Skin of body (tissue), 2 donors: ENCODE data around the gene KCTD21. TPM values are rescaled to one million over a fixed set of nuclear protein-coding genes. Genes with fewer than 3 reads are reported as not detected.
"Not testable (repeated sequence)": the region's sequence is repeated elsewhere in the genome, so short reads cannot be mapped to it uniquely, and the experiment has no call there.

Source experiments
- DNase-seq: peaks from one replicate; lab custom pipeline; 2025; lab: John Stamatoyannopoulos, UW
- total RNA-seq: library from RNA; depleted of rRNA; stranded (reverse); fragments of >200 nt; gene quantifications from one replicate; pipeline ENCODE4 v1.2.3, GENCODE V29; 2014

Gene KCTD21, protein sequence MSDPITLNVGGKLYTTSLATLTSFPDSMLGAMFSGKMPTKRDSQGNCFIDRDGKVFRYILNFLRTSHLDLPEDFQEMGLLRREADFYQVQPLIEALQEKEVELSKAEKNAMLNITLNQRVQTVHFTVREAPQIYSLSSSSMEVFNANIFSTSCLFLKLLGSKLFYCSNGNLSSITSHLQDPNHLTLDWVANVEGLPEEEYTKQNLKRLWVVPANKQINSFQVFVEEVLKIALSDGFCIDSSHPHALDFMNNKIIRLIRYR
- 3.1 TPM for total RNA-seq

- DNase-seq: peak; percentile 94
Measured at GRCh38 chr11:78188286-78189173, at the start of gene KCTD21, which contains the start of gene USP35. TSS of gene KCTD21 (minus strand) at chr11:78188626. CDS start at chr11:78174554, 14,072 bp downstream. TSS of gene USP35 (plus strand) at chr11:78188919. CDS start at chr11:78196246, 7,327 bp downstream.

DNA sequence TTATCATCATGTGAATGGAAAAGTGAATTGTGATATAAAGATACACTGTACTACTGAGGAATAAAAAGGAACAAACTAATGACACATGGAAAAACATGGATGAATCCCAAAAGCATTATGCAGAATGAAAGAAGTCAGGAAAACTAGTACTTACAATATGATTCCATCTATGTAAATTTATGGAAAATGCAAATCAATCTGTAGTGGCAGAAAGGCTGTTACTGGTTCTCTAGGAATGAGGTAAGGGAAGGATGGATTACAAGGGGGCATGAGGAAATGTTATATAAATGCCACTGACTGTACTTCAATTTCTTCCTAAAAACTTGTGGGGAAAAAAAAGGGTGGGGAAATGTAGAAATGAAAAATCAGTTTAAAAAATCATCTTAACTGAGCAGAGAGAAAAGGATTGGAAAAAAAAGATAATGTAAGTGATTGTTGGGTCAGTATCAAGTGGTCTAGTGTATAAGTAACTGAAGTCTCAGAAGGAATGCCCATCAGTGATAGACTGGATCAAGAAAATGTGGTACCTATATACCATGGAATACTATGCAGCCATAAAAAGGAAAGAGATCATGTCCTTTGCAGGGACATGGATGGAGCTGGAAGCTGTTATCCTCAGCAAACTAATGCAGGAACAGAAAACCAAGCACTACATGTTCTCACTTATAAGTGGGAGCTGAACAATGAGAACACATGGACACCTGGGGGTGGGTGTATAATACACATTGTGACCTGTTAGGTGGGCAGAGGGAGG lies 49.0 kb upstream of the KCTD21 start:
- no peak for DNase-seq

DNA sequence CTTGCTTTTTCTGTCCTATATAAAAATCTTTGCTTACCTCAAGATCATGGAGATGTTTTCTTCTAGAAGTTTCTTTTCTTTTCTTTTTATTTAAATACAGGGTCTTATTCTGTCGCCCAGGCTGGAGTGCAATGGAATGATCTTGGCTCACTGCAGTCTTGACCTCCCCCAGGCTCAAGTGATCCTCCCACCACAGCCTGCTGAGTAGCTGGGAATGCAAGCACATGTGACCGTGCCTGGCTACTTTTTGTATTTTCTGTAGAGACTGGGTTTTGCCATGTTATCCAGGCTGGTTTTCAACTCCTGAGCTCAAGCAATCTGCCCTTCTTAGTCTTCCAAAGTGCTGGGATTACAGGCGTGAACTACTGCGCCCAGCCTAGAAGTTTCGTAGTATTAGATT lies 45.6 kb upstream of the KCTD21 start:
- no peak for DNase-seq

DNA sequence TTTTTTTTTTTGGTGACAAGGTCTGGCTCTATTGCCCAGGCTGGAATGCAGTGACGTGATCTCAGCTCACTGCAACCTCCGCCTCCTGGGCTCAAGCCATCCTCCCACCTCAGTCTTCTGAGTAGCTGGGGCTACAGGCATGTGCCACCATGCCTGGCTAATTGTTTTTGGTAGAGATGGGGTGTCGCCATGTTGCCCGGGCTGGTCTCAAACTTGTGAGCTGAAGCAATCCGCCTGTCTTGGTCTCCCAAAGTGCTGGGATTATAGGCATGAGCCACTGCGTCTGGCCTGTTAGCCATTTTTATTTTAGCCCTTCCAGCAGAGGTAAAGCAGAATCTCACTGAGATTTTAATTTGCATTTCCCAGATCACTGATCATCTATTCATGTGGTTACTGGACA lies 44.6 kb upstream of the KCTD21 start:
- DNase-seq: not testable (repeated sequence)

- no peak for DNase-seq
Measured at GRCh38 chr11:78231962-78232501, 43.6 kb upstream of the KCTD21 start.

- no peak for DNase-seq
Measured at GRCh38 chr11:78230161-78230877, 41.9 kb upstream of the KCTD21 start.

- no peak for DNase-seq
Measured at GRCh38 chr11:78229106-78229505, 40.7 kb upstream of the KCTD21 start.

GRCh38 chr11:78228467-78228866 lies 40.0 kb upstream of the KCTD21 start:
- peak; percentile 27 for DNase-seq

GRCh38 chr11:78227921-78228320 lies 39.5 kb upstream of the KCTD21 start:
- no peak for DNase-seq

DNA sequence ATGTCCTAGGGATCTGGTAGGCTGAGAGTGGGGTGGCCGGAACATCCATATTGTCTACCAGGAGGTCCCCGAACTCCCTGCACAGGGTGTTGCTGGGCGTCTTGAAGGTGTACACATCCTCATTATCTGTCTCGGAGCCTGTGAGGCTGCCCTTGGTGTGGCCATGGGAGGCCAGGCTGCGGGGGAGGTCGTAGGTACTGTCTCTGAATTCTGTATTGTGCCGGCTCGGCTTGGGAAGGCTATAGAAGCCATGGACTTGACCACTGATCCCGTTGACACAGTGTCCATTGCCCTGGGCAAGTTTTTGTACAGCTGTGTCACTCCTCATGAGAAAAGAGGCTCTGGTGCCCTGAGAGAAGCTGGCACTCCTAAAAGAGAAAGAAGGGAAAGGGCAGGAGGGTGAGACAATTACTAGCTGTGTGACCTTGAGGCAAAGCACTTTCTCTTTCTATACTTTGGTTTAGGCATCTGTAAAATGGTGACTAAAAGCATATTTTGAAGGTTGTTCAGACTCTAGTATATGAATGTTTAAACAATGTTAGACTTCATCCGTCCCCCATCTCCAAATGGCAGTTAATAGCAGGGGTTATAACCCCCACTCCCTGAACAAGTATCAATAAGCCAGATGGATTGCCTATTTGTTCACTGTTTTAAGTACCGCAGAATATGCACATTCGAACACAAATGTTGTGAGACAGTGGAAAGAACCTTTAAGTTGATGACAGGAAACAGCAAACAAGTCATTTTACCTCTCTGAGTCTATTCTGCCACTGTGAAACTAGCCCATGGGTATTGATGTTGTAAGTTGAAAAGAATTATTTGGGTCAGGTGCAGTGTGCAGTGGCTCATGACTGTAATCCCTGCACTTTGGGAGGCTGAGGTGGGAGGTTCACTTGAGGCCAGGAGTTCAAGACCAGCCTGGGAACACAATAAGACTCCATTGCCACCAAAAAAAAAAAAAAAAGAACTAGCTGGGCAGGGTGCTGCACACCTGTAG lies 38.6 kb upstream of the KCTD21 start:
- DNase-seq: no peak

- no peak for DNase-seq
Measured at GRCh38 chr11:78224906-78225420, 36.5 kb upstream of the KCTD21 start.

DNA sequence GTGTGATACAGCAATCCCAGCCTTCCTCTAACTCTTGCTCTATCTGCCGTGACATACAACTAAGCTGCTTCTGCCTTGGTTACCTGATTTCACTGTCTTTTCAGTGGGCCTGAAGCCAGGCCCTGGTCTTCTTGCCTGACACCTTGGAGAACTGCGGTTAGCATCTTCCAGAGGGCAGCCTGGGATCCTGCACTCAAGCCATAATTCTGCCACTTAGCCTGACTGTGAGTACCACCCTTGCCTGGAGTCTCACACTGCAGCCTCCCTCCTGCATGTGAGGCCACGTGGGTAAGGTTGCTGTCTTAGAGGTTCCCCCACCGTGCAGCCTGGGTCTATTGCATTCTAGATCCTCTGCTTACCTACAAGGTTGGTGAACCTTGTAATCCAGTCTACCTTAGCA lies 36.1 kb upstream of the KCTD21 start:
- no peak for DNase-seq

DNA sequence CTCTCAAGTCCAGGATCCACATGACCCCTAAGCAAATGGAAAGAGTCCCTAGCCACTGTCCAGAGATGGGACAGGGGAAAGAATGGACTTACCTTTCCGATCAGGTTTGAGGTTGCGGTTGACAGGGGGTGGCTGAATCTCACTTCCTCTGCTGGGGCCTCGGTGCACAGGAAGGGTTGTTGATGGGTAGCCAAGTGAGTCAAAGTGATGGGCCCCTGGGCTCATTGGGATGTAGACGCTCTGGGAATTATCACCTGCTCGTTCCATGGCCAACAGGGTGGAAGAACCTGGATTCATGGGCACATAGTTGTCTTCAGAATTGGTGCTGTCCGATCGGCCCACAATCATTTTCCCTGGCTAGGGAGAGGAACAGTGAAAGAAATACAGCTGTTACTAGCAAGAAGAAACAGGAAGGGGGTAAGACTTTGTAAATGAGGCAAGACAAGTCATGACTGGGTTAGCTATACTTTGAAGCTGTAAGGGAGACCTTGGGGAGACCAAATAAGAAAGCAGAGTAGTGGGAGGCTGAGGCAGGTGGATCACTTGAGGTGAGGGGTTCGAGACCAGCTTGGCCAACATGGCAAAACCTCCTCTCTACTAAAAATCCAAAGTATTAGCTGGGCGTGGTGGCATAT lies 35.0 kb upstream of the KCTD21 start:
- no peak for DNase-seq

GRCh38 chr11:78222726-78223125 lies 34.3 kb upstream of the KCTD21 start:
- not testable (repeated sequence) for DNase-seq

DNA sequence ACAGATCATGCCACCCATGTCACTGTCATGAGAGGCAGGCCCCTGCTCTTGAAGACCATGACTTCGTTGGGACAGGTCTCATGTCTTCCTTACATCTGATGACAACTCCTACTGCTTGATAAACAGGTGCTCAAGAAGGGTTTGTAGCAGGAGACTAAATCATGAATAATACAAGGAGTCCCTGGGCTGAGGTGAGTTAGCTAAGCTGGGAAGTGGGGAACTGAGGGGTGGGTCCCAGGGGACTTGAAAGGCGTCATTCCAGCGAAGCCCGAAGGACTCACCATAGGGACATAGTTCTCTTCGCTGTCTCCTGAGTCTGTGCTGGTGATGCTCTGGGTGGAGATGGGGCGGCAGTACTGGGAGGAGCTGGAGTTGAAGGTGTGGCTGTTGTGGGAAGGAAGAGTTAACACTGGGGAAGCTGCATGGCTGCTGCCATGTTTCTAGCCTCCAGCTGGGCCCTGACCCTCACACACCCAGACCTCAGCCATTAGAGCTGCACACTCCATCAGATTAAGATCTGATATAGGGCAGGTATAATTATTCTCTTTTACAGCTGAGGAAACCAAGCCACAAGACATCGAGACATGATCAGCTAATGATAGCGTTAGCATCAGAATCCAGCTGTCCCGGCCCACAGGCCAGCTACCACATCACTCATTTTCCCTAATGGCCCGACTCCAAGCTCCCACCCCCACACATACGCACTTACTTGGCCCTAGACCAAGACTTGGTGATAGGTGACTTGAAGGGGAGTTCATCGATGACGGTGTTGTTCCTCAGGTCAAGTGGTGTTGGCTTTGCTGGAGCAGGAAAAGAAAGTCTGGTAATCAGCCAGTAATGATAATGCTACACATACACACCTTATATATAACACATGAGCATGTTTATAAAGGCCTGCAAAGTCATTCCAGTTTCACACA lies 33.2 kb upstream of the KCTD21 start:
- no peak for DNase-seq

DNA sequence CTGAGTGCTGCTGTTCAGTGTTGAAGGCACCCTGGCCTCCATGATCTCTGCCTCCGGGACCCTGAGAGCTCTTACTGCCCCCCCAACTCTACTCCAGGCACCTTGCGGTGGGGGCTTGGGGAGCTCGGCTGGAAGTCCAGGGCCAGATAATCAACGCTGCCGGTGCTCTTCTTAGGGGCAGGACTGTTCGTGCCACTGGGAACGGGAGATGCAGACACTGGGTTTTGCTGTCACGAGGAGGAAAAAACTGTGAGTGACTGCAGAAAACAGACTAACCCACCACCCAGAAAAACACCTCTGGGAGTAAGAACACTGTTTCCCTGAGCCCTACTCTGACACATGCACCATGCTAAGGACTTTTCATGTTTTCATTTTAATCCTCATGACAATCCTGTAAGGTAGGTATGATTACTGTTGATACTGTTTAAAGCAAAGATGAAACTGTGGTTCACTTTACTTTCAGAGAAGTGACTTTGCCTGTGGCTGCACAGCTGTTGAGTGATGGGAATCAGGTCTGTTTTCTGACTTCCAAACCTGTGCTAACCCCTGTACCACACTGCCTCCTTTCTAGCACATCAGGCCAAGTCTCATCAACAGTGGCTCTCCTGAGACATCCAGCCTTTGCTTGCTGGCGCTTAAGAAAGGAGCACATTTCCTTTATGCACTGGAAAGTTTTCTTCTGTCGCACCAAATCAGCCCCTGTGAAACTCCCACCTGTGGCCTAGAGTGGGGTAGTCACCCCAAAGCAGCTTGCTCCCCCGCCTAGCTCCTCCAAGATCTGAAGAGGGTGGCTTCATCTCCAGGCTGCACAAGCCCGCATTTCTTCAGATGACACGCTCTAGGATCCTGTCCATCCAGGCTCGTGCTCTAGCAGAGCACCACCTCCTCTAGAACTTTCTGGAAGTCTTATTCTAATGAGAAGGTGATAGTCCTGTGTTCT lies 32.1 kb upstream of the KCTD21 start:
- DNase-seq: no peak
